Activated naive CD4-positive, alpha-beta T cell treated with anti-CD3 and anti-CD28 coated beads, Interleukin-2, amount 10 ng/mL, durations not matched to agents 7 days and 5 days (primary cell): ENCODE measurements around the gene LGR6.

Experiments used
- CTCF ChIA-PET: fragments of 350-600 bp; sonication (Branson Sonifier 250); formaldehyde crosslinking; loops from one replicate; lab custom pipeline; 2021; ENCODE audit warnings: antibody characterized with exemption; lab: Charles Lee
- DNase-seq: peaks from one replicate; pipeline ENCODE4 v3.0.0-alpha.2; 2020
- H3K27ac Mint-ChIP-seq: one replicate; pipeline ENCODE4 v1.8.0; 2021; ENCODE audit warnings: mild to moderate bottlenecking, moderate library complexity, mixed read lengths
- H3K27me3 Mint-ChIP-seq: one replicate; pipeline ENCODE4 v1.8.0; 2021; ENCODE audit warnings: mild to moderate bottlenecking, mixed read lengths
- H3K36me3 Mint-ChIP-seq: one replicate; pipeline ENCODE4 v1.8.0; 2021; ENCODE audit warnings: mixed read lengths
- H3K4me1 Mint-ChIP-seq: one replicate; pipeline ENCODE4 v1.8.0; 2021; ENCODE audit warnings: mixed read lengths
- H3K4me3 Mint-ChIP-seq: one replicate; pipeline ENCODE4 v1.8.0; 2021; ENCODE audit warnings: mild to moderate bottlenecking, moderate library complexity, mixed read lengths
- H3K9me3 Mint-ChIP-seq: one replicate; pipeline ENCODE4 v1.8.0; 2021; ENCODE audit warnings: mixed read lengths

LGR6 gene

DNA sequence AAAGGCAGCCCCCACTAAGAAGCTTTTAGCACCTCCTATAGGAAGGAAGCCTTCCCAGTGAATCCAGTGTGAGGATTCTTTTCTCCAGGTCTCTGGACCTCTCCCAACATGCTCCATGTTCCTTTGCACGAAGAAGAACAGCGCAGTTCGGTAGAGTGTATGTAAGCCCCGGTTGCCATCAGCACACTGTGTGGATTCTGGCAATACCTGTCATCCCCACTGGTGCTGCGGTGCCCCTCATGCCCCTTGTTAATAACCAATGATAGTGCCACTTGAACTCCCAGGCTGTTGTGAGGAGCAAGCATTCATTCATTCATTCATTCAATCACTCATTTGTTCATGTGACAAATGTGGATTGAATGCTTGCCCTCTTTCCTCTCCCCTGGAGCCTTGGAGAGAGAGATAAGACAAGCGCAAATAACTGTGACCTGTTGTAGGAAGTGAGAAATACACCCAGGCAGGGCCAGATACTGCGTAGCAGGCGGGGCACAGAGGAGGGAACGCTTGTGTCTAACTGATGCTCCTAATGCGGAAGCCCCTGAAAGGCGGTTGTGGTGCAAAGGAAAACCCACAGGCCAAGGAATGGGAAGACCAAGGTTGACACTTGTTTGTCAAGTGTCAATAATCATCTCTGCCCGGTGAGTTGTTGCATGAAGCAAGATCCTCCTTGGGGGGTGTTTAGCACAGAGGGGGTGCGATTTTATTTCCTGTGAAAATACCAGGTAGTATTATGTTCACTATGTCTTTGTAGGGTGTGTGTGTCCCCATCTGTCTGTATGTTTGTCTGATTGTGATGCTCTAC lies 9.8 kb downstream of the LGR6 start:
- Mint-ChIP-seq H3K36me3 (no peaks in the 10 kb centered on the region), H3K9me3 (no peaks in the 10 kb centered on the region), H3K4me3 (no peak overlapping the region), H3K27me3 (peaks cover 38% of the 10 kb centered on the region), H3K27ac (no peak overlapping the region), H3K4me1 (peaks cover 24% of the 10 kb centered on the region)
- CTCF ChIA-PET: interaction anchor here (1.5 kb wide), 1 partner anchor 13 kb away, joined by 3 read pairs; no protein-coding TSS in a partner anchor
- DNase-seq: no peak

DNA sequence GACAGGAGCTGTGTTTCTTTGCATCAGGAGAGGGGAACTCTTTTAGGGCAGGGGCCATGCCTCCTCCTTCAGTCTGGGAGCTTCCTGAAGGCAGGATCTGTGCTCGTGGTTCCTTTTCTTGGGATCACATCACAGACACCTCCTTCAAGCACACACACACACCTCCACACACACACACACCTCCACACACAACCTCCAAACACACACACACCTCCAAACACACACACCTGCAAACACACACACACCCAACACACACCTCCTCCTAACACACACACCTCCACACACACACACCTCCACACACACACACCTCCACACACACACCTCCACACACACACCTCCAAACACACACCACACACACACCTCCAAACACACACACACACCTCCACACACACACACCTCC lies 10.5 kb downstream of the LGR6 start:
- peaks cover 37% of the 10 kb centered on the region for H3K27me3 Mint-ChIP-seq
- DNase-seq: no peak
- H3K27ac Mint-ChIP-seq: no peak overlapping the region
- CTCF ChIA-PET: no interaction called here
- no peaks in the 10 kb centered on the region for H3K36me3 Mint-ChIP-seq
- no peaks in the 10 kb centered on the region for H3K9me3 Mint-ChIP-seq
- no peak overlapping the region for H3K4me3 Mint-ChIP-seq
- H3K4me1 Mint-ChIP-seq: peaks cover 18% of the 10 kb centered on the region

DNA sequence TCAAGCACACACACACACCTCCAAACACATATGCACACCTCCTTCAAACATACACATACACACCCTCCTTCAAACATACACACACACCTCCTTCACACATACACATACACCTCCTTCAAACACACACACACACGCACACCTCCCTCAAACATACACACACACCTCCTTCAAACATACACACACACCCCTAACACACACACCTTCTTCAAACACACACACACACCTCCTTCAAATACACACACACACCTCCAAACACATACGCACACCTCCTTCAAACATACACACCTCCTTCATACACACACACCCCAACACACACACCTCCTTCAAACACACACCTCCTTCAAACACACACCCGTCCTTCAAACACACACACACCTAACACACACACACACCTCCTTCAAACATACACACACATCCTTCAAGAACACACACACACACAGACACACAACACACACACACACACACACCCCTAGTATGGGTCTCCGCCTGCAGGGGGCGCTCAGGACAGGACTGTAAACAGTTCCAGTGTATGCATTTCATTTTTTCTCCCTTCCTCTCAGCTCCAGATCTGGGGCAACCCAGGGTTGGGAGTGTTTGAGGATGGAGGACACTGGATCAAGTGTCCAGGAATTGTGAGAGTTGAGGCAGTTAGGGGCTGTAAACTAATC lies 12.1 kb downstream of the LGR6 start:
- no peaks in the 10 kb centered on the region for H3K9me3 Mint-ChIP-seq
- DNase-seq: no peak
- H3K4me3 Mint-ChIP-seq: no peak overlapping the region
- H3K36me3 Mint-ChIP-seq: no peaks in the 10 kb centered on the region
- peaks cover 10% of the 10 kb centered on the region for H3K4me1 Mint-ChIP-seq
- H3K27me3 Mint-ChIP-seq: peaks cover 33% of the 10 kb centered on the region
- CTCF ChIA-PET: interaction anchor here (0.6 kb wide), 1 partner anchor 52 kb away, joined by 3 read pairs; no protein-coding TSS in a partner anchor
- H3K27ac Mint-ChIP-seq: no peak overlapping the region

DNA sequence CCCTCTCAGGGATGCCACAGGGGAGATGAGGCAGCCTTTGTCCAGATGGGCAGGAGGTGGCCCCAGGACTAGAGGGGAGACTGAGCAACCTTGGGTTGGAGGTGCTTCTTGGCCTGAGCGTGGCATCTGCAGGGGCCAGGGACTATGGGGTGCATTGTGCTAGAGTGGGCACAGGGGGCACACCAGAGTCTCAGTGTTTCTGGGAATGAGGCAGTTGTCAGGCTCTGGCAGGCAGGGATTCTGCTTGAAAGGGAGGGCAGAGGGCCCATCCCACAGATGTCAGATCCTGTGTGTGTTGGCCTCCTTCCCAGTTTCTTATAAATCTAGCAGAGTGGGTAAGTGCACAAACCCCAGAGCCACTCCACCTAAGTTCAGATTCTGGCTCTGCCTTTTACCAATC lies 13.7 kb downstream of the LGR6 start:
- Mint-ChIP-seq H3K4me3 (no peak overlapping the region), H3K9me3 (no peaks in the 10 kb centered on the region), H3K36me3 (no peaks in the 10 kb centered on the region), H3K27ac (no peak overlapping the region), H3K27me3 (peaks cover 40% of the 10 kb centered on the region), H3K4me1 (no peaks in the 10 kb centered on the region)
- DNase-seq: no peak
- CTCF ChIA-PET: no interaction called here

DNA sequence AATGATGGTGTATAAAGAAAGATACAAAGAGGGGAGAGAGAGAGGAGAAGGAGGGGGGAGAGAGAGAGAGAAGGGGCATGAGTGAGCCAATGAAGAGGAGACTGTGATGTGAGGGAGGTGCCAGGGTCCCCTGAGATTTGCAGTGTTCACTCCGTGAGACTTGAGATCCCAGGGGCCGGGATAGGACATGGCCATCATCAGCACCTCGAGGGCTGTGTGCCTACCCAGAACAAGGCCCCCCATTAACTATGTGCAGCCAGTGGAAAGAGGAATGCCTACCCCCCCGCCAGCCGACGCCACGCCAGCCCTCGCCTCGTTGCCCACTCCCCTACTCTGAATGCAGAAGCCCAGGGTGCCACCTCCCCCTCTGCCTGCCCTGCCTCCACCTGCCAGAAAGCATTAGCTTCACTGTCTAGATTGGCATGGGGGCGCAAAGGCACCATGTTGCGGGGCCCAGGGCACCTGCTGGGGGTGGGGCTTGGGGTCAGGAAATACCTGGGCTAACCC lies 14.8 kb downstream of the LGR6 start:
- CTCF ChIA-PET: interaction anchor here (0.6 kb wide), 1 partner anchor 361 kb away, joined by 3 read pairs; no protein-coding TSS in a partner anchor
- Mint-ChIP-seq H3K27ac (no peak overlapping the region), H3K4me1 (no peaks in the 10 kb centered on the region), H3K27me3 (peaks cover 48% of the 10 kb centered on the region), H3K36me3 (no peaks in the 10 kb centered on the region), H3K4me3 (no peak overlapping the region), H3K9me3 (no peaks in the 10 kb centered on the region)
- no peak for DNase-seq

DNA sequence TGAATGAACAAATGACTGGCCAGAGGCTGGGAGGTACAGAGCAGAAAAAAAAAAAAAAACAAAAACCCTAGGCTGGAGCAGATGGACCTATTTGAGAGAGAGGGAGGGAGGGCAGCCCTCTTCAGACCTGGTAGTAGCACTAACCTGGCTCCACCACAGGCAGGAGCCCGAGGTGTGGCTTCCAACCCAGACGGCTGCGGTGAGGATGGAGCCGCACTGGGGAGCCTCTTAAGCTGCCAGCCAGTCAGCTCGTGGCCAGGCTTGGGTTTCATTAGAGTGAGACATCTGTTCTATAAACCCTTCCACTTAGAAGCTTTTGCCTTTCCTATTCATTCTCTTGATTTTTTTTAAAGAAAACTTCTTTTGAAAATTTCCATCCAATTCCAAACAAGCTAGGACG lies 16.8 kb downstream of the LGR6 start:
- Mint-ChIP-seq H3K27ac (no peak overlapping the region), H3K4me1 (peaks cover 8% of the 10 kb centered on the region), H3K4me3 (no peak overlapping the region), H3K27me3 (peaks cover 67% of the 10 kb centered on the region), H3K36me3 (peaks cover 2% of the 10 kb centered on the region), H3K9me3 (no peaks in the 10 kb centered on the region)
- no peak for DNase-seq
- CTCF ChIA-PET: interaction anchor here (0.8 kb wide), 1 partner anchor 18 kb away, joined by 3 read pairs; no protein-coding TSS in a partner anchor

DNA sequence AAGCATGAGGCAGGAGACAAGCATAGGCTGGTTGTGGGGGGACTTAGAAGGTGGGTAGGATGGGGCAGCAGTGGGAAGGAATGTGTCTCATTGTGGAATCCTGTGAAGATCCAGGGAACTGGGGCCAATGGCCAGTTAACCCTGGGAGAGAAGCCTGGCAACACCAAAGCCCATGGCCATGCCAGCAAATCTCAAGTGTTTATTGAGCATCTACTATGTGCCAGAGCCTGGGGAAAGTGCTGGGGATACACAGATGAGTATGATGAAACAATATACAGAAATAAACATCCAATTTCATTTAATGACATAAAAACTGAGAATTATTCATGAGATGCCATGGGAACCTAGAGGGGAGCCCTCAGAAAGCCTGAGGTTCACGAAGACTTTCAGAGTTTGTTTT lies 17.4 kb downstream of the LGR6 start:
- H3K27ac Mint-ChIP-seq: no peak overlapping the region
- no peak overlapping the region for H3K4me3 Mint-ChIP-seq
- peaks cover 73% of the 10 kb centered on the region for H3K27me3 Mint-ChIP-seq
- peaks cover 2% of the 10 kb centered on the region for H3K36me3 Mint-ChIP-seq
- H3K4me1 Mint-ChIP-seq: peaks cover 8% of the 10 kb centered on the region
- DNase-seq: no peak
- CTCF ChIA-PET: interaction anchor here (0.8 kb wide), 1 partner anchor 18 kb away, joined by 3 read pairs; no protein-coding TSS in a partner anchor
- H3K9me3 Mint-ChIP-seq: no peaks in the 10 kb centered on the region

DNA sequence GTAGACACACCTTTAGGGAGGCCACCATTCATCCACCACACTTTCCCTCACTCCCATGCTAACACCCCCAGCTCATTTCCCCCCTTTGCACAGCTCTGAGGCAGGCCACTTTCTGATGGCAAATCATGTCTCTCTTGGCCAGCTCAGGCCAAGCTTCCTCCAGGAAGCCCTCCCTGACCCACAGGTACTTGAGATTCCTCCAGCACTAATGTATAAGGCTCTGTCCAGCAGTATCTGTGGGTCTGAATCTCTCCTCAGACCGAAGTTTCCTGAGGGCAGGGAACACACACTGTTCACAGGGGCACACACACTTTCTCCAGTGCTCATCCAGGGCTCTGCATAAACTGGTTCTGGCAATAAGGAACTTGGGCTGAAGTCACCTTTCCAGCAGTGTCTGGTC lies 19.2 kb downstream of the LGR6 start:
- Mint-ChIP-seq H3K9me3 (no peaks in the 10 kb centered on the region), H3K27ac (no peak overlapping the region), H3K36me3 (peaks cover 2% of the 10 kb centered on the region), H3K4me1 (peaks cover 8% of the 10 kb centered on the region), H3K27me3 (peaks cover 90% of the 10 kb centered on the region), H3K4me3 (no peak overlapping the region)
- CTCF ChIA-PET: interaction anchor here (0.9 kb wide), 1 partner anchor 20 kb away, joined by 3 read pairs; no protein-coding TSS in a partner anchor
- no peak for DNase-seq

DNA sequence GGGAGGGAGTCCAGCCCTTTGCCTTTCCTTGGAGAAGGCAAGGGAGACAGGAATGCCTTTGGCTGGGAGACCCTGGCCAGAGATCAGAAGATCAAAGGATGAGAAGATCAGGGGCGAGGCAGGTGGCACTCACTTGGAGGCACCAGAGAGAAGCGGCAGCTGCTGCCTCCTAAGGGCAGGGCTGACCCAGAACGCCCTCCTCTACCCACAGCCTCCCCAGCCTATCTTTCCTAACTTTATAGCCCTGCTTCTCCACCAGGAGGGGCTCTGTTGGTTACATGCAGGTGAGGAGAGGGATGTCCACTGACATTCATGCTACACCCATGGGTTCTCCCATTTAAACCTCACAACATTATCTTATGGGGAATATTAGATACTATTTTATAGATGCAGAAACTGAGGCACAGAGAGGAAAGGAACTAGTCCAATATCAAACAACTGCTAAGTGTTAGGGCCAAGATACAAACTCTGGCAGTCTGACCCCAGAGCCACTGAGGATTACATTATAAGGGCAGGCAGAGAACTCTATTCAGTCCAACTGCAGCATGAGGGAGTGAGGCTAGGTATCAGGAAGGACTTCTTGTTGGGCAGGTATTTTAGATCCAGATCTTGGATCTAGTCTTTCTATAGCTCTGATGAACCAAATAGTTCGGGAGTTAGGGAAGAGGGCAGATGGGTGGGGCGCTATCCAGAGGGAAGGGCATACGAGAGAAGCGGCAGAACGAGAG lies 19.9 kb downstream of the LGR6 start:
- CTCF ChIA-PET: interaction anchor here (1.8 to 2.3 kb wide), 2 partner anchors 21 to 24 kb away, joined by 7 to 9 read pairs; partner anchors contain the start of gene LGR6
- DNase-seq: no peak
- peaks cover 8% of the 10 kb centered on the region for H3K4me1 Mint-ChIP-seq
- peaks cover 2% of the 10 kb centered on the region for H3K36me3 Mint-ChIP-seq
- peaks cover 91% of the 10 kb centered on the region for H3K27me3 Mint-ChIP-seq
- H3K27ac Mint-ChIP-seq: peak overlapping the region; percentile 59
- no peak overlapping the region for H3K4me3 Mint-ChIP-seq
- H3K9me3 Mint-ChIP-seq: no peaks in the 10 kb centered on the region

DNA sequence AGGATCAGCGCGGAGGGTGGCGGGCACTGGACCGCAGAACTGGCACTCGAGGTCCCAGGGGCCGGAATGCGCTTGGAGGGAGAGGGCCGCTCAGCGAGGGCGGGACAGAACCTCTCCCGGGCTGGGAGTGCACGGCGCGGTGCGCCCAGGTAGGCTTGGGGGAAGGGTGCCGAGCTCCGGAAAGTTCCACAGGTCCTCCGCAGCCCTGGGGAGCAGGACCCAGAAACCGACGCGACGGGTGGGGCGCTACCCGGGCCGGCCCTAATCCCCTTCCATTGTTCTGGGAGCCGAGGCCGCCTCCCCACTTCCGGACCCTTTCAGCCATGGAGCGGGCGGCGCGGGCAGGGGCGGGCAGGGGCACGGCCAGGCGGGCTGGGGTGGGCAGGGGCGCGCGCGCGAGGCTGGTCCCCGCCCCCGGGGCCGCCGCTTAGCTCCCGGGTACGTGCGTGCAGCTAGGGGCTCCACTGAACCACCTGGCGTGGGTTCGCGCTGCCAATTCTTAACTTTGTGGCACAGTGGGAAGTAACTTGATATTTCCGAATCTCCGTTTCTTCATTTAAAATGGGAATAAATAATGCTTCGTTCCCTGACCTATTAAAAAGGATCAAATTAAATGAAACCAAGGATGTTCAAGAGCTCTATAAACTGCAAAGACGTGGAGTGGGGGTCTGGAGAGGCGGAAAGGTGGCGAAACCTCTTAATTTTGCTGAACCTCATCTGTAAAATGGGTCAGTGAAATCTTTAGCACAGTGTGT lies 20.7 kb downstream of the LGR6 start:
- Mint-ChIP-seq H3K27ac (no peak overlapping the region), H3K4me1 (peaks cover 8% of the 10 kb centered on the region), H3K9me3 (no peaks in the 10 kb centered on the region), H3K36me3 (peaks cover 2% of the 10 kb centered on the region), H3K27me3 (peaks cover 92% of the 10 kb centered on the region), H3K4me3 (no peak overlapping the region)
- CTCF ChIA-PET: interaction anchor here (0.8 to 2.3 kb wide), 3 partner anchors 21 to 34 kb away, joined by 3 to 9 read pairs (median 7); partner anchors contain the start of gene LGR6
- no peak for DNase-seq

DNA sequence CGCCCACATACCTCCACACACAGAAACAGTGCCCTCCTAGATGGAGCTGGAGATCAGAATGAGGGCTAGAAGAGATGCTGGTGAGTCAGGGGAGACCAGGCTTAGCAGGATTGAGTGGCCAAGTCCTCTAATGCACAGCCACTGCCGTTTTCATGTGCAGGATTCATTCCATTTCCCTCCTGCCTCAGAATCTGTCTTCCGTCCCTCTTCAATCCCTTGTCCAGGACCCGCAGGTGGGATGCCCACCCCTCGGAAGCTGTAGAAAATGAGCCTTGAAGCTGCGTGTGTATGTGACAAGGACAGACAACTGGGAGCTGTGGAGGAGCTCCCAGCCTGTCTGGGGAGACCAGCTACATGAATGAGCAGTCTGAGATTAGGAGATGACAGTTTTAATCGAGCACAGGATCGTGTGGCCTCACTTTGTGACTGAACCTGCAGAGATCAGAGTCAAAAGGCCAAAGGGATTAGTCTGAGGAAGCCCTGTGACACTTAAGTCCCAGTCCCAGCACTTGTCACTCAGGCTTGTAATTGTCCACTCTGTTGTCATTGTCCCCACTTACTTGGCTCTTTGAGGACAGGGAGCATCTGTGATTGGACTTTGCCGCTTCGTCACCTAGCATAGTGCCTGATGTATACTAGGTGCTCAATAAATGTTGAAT lies 22.0 kb downstream of the LGR6 start:
- Mint-ChIP-seq H3K9me3 (no peaks in the 10 kb centered on the region), H3K4me1 (peaks cover 8% of the 10 kb centered on the region), H3K36me3 (peaks cover 2% of the 10 kb centered on the region), H3K27ac (no peak overlapping the region), H3K27me3 (peaks cover 83% of the 10 kb centered on the region), H3K4me3 (no peak overlapping the region)
- no peak for DNase-seq
- CTCF ChIA-PET: interaction anchor here (1.8 to 2.3 kb wide), 2 partner anchors 23 to 26 kb away, joined by 7 to 9 read pairs; partner anchors contain the start of gene LGR6

DNA sequence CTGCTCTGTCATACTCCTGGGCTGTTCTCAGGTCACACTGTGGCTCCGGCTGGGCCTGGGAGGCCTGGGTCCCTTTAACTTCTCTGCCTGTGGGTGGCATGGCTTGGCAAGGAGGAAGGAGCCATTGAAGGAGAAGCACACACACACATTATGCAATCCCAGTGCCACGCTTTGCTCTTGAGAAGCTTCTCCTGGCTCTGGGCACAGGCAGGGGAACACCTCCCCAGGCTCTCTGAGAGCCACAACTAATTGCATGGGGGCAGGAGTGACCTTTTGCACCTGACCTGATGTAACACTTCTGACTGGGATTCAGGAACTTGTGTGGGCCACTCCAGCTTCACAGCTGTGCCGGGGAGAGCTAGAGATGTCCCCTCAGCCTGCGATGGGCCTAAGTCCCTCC lies 23.1 kb downstream of the LGR6 start:
- Mint-ChIP-seq H3K27ac (no peak overlapping the region), H3K27me3 (peaks cover 85% of the 10 kb centered on the region), H3K9me3 (no peaks in the 10 kb centered on the region), H3K36me3 (peaks cover 2% of the 10 kb centered on the region), H3K4me3 (no peak overlapping the region), H3K4me1 (peaks cover 8% of the 10 kb centered on the region)
- no peak for DNase-seq
- CTCF ChIA-PET: no interaction called here

DNA sequence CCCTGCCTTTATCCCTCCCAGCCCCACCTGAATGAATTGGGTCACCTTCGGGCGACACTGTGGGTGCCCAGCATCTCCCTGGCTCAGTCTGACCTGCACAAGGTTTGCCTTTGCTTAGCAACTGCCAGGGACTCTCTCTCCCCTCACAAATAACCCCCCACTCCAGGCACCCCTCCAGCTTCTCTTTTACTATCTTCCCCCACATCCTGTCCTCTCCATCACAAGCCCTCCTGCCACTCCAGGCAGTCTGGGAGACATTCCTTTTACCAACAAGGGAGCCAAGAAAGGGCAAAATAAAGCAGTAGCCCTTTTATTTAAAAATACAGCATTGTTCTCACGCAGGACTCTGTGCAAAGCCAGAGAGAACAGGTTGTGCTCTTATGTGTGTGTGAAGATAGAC lies 23.9 kb downstream of the LGR6 start:
- no peak overlapping the region for H3K27ac Mint-ChIP-seq
- DNase-seq: no peak
- H3K4me1 Mint-ChIP-seq: peaks cover 8% of the 10 kb centered on the region
- peaks cover 2% of the 10 kb centered on the region for H3K36me3 Mint-ChIP-seq
- H3K4me3 Mint-ChIP-seq: no peak overlapping the region
- H3K27me3 Mint-ChIP-seq: peaks cover 85% of the 10 kb centered on the region
- CTCF ChIA-PET: no interaction called here
- H3K9me3 Mint-ChIP-seq: no peaks in the 10 kb centered on the region
